Activated T-cell treated with anti-CD3 and anti-CD28 coated beads for 24 hours (primary cell): Measurements from ENCODE around the gene TLE5.
"Not testable (repeated sequence)": the region's sequence is repeated elsewhere in the genome, so short reads cannot be mapped to it uniquely, and the experiment has no call there.

Experiments
- DNase-seq: peaks from one replicate; pipeline ENCODE4 v3.0.0-alpha.2; 2020; ENCODE audit warnings: low read depth

The TLE5 gene

DNA sequence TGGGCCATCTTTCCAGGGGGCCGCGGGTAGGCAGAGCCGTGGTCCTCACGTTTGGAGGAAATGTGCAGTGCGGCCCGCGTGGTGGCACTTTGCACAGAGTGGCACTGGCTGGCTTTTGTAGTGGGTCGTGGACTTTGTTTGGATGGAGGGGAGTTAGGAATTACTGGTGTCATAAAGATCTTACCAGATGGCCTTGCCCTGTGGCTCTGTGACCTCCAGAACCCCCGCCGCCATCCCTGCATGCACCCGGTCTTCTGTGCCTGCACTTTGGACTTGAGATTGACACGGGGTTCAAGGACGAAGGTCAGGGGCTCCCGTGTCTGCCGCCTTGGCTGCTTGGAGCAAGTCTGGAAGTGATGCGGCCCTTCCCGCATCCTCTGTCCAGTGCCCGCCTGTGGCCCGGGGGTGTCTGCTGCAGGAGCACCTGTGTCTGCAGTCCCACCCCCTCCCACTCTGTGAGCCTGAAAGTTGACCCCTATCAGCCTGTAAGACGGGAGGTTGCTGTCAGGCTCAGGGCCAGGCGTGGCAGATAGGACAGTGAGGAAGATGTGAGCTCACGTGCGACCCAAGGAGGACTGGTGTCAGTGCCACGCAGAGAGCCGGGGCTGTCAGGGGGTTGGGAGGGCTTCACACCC lies 34.1 kb upstream of the TLE5 start:
- DNase-seq = no peak

GRCh38 chr19:3095441-3096191 lies 33.3 kb upstream of the TLE5 start:
- DNase-seq = peak; percentile 23

- DNase-seq = no peak
These were observed 32.5 kb upstream of the TLE5 start for GRCh38 chr19:3094601-3095440.

DNA sequence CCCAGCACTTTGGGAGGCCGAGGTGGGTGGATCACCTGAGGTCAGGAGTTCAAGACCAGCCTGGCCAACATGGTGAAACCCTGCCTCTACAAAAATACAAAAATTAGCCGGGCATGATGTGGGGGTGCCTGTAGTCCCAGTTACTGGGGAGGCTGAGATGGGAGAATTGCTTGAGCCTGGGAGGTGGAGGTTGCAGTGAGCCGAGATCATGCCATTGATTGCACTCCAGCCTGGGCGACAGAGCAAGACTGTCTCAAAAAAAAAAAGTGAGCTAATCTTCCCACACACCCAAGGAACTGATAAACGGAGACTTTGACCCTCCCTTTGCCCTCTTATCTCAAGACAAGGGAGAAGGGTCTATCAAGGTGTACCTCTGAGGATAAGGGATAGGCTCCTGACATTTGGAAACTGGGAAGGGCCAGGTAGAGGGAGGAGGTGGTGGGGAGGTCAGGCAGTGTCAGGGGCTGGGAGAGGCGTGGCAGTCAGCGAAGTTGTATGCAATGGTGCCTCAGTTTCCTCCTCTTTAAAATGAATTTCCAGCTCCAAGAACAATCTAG lies 27.1 kb upstream of the TLE5 start:
- DNase-seq = not testable (repeated sequence)

- no peak for DNase-seq
These were observed 25.5 kb upstream of the TLE5 start for GRCh38 chr19:3087769-3088168.

- no peak for DNase-seq
These were observed 22.6 kb upstream of the TLE5 start for GRCh38 chr19:3084943-3085342.

GRCh38 chr19:3083964-3084363 lies 21.7 kb upstream of the TLE5 start:
- DNase-seq = no peak

DNA sequence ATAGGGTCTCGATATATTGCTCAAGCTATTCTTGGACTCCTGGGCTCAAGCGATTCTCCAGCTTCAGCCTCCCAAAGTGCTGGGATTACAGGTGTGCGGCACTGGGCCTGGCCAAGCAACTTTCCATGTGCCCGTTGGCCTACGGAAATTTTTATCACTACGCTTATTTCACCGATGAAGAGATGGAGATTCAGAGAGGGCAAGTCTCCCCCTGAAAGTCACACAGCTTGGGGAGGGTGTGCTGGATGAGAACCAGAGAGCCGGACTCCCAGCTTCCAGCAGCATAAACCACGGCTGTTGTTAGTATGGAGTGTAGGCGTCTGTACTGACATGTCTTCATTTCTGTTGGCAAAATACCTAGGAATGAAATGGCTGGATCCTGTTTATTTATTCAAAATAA lies 20.0 kb upstream of the TLE5 start:
- DNase-seq = no peak

DNA sequence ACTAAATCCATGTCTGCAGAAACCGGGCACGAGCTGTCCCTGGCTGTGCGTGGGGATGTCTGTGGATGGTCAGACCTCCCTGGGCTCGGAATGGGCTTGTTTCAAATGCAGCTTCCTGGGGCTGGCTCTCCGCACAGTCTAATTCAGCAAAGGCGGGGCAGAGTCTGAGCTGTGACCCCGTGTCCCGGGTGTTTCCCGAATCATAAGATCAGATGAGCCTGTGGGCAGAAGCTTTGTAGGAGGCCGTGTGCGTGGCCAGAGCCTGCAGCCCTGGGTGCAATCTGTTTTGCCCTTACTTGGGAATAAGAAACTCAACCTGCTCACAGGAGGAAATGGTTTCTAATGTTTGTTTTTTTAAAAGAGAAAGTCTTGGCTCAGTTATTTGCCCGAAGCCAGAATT lies 18.0 kb upstream of the TLE5 start:
- no peak for DNase-seq

DNA sequence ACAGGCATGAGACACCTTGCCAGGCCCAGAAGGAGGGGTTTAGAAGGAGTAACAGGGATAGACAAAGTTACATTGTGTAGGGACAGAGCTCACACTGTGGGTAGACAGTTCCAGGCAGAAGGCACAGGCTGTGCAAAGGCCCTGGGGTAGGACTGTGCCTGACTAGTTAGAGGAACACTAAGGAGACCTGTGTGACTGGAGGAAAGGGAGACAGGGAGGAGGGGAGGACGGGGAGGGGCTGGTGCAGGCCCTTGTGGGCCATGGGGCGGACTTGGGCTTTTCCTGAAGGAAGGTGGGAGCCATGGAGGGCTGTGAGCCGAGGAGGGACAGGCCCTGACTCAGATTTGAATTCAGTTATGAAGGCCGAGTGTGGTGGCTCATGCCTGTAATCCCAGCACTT lies 17.3 kb upstream of the TLE5 start:
- DNase-seq = no peak

- peak; percentile 66 for DNase-seq
These were observed 13.5 kb upstream of the TLE5 start for GRCh38 chr19:3075605-3076431.

- DNase-seq = no peak
These were observed 11.8 kb upstream of the TLE5 start for GRCh38 chr19:3073931-3074595.

DNA sequence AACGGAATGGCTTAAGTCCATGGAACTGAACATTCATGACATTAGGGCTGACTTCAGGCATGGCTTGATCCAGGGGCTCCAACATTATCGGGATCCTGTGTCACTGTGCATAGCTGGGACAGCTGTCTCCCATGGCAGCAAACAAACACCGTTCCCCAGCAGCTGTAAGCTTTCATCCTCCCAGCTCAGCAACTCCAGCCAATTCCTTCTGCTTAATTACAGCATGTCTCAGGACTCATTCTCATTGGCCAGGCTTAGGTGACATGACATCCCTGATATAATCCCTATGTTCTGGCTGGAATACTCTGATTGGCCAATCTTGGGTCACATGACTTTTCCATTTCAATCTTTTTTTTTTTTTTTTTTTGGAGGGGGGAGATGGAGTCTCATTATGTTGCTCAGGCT lies 10.9 kb upstream of the TLE5 start:
- no peak for DNase-seq

GRCh38 chr19:3071768-3072167 lies 9.5 kb upstream of the TLE5 start:
- DNase-seq = no peak

DNA sequence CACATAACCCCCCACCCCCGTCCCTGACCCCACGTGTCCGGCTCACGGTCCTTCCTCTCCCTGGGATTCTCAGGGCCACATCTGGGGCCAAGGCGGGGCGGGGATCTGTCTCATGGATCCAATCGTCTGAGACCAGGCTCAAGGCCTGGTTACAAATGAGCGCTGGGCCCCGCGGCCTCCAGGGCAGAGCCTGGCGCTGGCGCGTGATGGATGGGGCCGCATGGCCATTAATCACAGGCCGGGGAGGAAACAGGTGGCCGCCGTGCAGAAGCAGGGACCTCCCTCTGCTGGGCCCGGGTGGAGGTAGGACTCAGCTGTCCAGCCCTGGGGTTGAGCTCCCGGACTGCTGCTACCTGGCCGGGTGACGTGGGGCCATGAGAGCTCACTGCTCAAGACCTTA lies 5.8 kb upstream of the TLE5 start:
- DNase-seq = no peak

GRCh38 chr19:3067563-3067962 lies 5.3 kb upstream of the TLE5 start:
- DNase-seq = no peak

- no peak for DNase-seq
These were observed 4.3 kb upstream of the TLE5 start for GRCh38 chr19:3066482-3067049.

- DNase-seq = no peak
These were observed 3.5 kb upstream of the TLE5 start for GRCh38 chr19:3065675-3066357.

DNA sequence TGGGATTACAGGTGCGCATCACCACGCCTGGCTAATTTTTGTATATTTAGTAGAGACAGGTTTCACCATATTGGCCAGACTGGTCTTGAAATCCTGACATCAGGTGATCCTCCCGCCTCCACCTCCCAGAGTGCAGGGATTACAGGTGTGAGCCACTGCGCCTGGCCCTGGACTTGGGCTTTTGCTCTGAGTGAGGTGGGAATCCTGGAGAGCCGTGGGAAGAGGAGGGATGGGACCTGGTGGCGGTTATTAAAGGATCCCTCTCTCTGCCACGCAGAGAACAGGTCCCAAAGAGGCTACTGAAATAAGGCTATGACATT lies 1.7 kb upstream of the TLE5 start:
- DNase-seq = no peak
